SU-DHL-6 (cell line): ENCODE results near the gene ERP29.
"Not testable (repeated sequence)": the region's sequence is repeated elsewhere in the genome, so short reads cannot be mapped to it uniquely, and the experiment has no call there.

ENCODE experiments used
- CTCF ChIP-seq: fragments of 200-600 bp; sonication (generic); IDR thresholded peaks from one replicate; pipeline ENCODE4 v1.5.1; 2017; ENCODE audit warnings: antibody characterized with exemption, mild to moderate bottlenecking, low read length, moderate library complexity; ENCODE audit not compliant: insufficient read depth, poor library complexity, severe bottlenecking
- EZH2phosphoT487 ChIP-seq: fragments of 200-600 bp; sonication (generic), shearing (Covaris generic); conservative IDR thresholded peaks from 2 replicates; pipeline ENCODE4 v1.6.1; 2018; ENCODE audit warnings: mild to moderate bottlenecking, antibody characterized with exemption, low read length, moderate library complexity, mixed read lengths

- TF ChIP-seq CTCF, EZH2phosphoT487: not testable (repeated sequence)
Measured at GRCh38 chr12:111994211-111995111, 18.8 kb upstream of the ERP29 start.
